IPS-18c (cell line): ENCODE data around the gene IKZF1.

ENCODE experiments used
- H3K4me3 ChIP-seq: 2 replicates; pipeline ENCODE4 v1.7.0; 2013; ENCODE audit warnings: low read depth, mild to moderate bottlenecking, low read length, moderate library complexity; ENCODE audit not compliant: insufficient read depth
- H3K9me3 ChIP-seq: one replicate; pipeline ENCODE4 v1.6.1; 2013; ENCODE audit warnings: mild to moderate bottlenecking, low read length, moderate library complexity; ENCODE audit not compliant: control insufficient read depth, insufficient read depth

The IKZF1 gene

GRCh38 chr7:50304911-50305582 is 531 bp downstream of the IKZF1 start:
- H3K9me3 ChIP-seq = peaks cover 3% of the 10 kb centered on the region
- H3K4me3 ChIP-seq = peak overlapping the region; percentile 61; the same call in 1 of the 2 replicates

GRCh38 chr7:50305583-50306493 is 1.3 kb downstream of the IKZF1 start:
- H3K9me3 ChIP-seq = peaks cover 3% of the 10 kb centered on the region
- no peak overlapping the region for H3K4me3 ChIP-seq

GRCh38 chr7:50306494-50307367 is 2.2 kb downstream of the IKZF1 start:
- Histone ChIP-seq H3K4me3 (no peak overlapping the region), H3K9me3 (peaks cover 3% of the 10 kb centered on the region)

- no peaks in the 10 kb centered on the region for H3K9me3 ChIP-seq
- H3K4me3 ChIP-seq = no peak overlapping the region
These were observed 3.0 kb downstream of the IKZF1 start for GRCh38 chr7:50307368-50308032.

- no peak overlapping the region for H3K4me3 ChIP-seq
These were observed 3.7 kb downstream of the IKZF1 start for GRCh38 chr7:50308203-50308531.

GRCh38 chr7:50308532-50309385 is 4.2 kb downstream of the IKZF1 start:
- Histone ChIP-seq H3K4me3 (no peak overlapping the region), H3K9me3 (no peaks in the 10 kb centered on the region)

More at GRCh38 chr7:50308203-50308531, 3.7 kb downstream of the IKZF1 start:
- no peaks in the 10 kb centered on the region for H3K9me3 ChIP-seq

- Histone ChIP-seq H3K9me3 (no peaks in the 10 kb centered on the region), H3K4me3 (no peak overlapping the region)
These were observed 5.2 kb downstream of the IKZF1 start for GRCh38 chr7:50309721-50310120.

GRCh38 chr7:50310361-50310760 is 5.8 kb downstream of the IKZF1 start:
- no peaks in the 10 kb centered on the region for H3K9me3 ChIP-seq
- H3K4me3 ChIP-seq = no peak overlapping the region

- Histone ChIP-seq H3K9me3 (no peaks in the 10 kb centered on the region), H3K4me3 (no peak overlapping the region)
These were observed 6.4 kb downstream of the IKZF1 start for GRCh38 chr7:50310956-50311355.

GRCh38 chr7:50312250-50313162 is 8.0 kb downstream of the IKZF1 start:
- Histone ChIP-seq H3K4me3 (no peak overlapping the region), H3K9me3 (no peaks in the 10 kb centered on the region)

GRCh38 chr7:50314836-50315592 is 10.5 kb downstream of the IKZF1 start:
- Histone ChIP-seq H3K9me3 (no peaks in the 10 kb centered on the region), H3K4me3 (no peak overlapping the region)

GRCh38 chr7:50315739-50316671 is 11.5 kb downstream of the IKZF1 start:
- Histone ChIP-seq H3K4me3 (no peak overlapping the region), H3K9me3 (no peaks in the 10 kb centered on the region)

- H3K9me3 ChIP-seq = no peaks in the 10 kb centered on the region
- no peak overlapping the region for H3K4me3 ChIP-seq
These were observed 12.7 kb downstream of the IKZF1 start for GRCh38 chr7:50317221-50317678.
